HEK293T (cell line): ENCODE results near the gene CDCA5.

ENCODE experiments used
- ARNT ChIP-seq: fragments of 450-650 bp; IDR thresholded peaks from 2 replicates; pipeline ENCODE4 v1.6.1; 2017; ENCODE audit warnings: mild to moderate bottlenecking
- BHLHE40 ChIP-seq: fragments of 450-650 bp; IDR thresholded peaks from 2 replicates; pipeline ENCODE4 v1.6.1; 2016; ENCODE audit warnings: mild to moderate bottlenecking, moderate library complexity, borderline replicate concordance
- CTBP1 ChIP-seq: fragments of 450-650 bp; IDR thresholded peaks from 2 replicates; pipeline ENCODE4 v1.6.1; 2016; ENCODE audit warnings: borderline replicate concordance
- ELF4 ChIP-seq: fragments of 450-650 bp; IDR thresholded peaks from 2 replicates; pipeline ENCODE4 v1.6.1; 2017; ENCODE audit warnings: antibody characterized with exemption
- FOXA1 ChIP-seq: fragments of 450-650 bp; IDR thresholded peaks from 2 replicates; pipeline ENCODE4 v1.6.1; 2016; ENCODE audit warnings: mild to moderate bottlenecking
- FOXK2 ChIP-seq: fragments of 450-650 bp; IDR thresholded peaks from 2 replicates; pipeline ENCODE4 v1.6.1; 2016; ENCODE audit warnings: mild to moderate bottlenecking
- HDGF ChIP-seq: fragments of 450-650 bp; IDR thresholded peaks from 2 replicates; pipeline ENCODE4 v1.6.1; 2017; ENCODE audit warnings: antibody characterized with exemption, borderline replicate concordance
- L3MBTL2 ChIP-seq: fragments of 450-650 bp; conservative IDR thresholded peaks from 2 replicates; pipeline ENCODE4 v1.6.1; 2016; ENCODE audit warnings: mild to moderate bottlenecking
- LEF1 ChIP-seq: fragments of 450-650 bp; IDR thresholded peaks from 2 replicates; pipeline ENCODE4 v1.6.1; 2017; ENCODE audit warnings: mild to moderate bottlenecking, borderline replicate concordance
- PKNOX1 ChIP-seq: fragments of 450-650 bp; IDR thresholded peaks from 2 replicates; pipeline ENCODE4 v1.6.1; 2016
- SP1 ChIP-seq: fragments of 450-650 bp; IDR thresholded peaks from 2 replicates; pipeline ENCODE4 v1.6.1; 2017
- SUZ12 ChIP-seq: fragments of 450-650 bp; IDR thresholded peaks from 2 replicates; pipeline ENCODE4 v1.6.1; 2016; ENCODE audit warnings: mild to moderate bottlenecking
- TARDBP ChIP-seq: fragments of 450-650 bp; IDR thresholded peaks from 2 replicates; pipeline ENCODE4 v1.6.1; 2016
- ZNF384 ChIP-seq: fragments of 450-650 bp; IDR thresholded peaks from 2 replicates; pipeline ENCODE4 v1.6.1; 2016

DNA sequence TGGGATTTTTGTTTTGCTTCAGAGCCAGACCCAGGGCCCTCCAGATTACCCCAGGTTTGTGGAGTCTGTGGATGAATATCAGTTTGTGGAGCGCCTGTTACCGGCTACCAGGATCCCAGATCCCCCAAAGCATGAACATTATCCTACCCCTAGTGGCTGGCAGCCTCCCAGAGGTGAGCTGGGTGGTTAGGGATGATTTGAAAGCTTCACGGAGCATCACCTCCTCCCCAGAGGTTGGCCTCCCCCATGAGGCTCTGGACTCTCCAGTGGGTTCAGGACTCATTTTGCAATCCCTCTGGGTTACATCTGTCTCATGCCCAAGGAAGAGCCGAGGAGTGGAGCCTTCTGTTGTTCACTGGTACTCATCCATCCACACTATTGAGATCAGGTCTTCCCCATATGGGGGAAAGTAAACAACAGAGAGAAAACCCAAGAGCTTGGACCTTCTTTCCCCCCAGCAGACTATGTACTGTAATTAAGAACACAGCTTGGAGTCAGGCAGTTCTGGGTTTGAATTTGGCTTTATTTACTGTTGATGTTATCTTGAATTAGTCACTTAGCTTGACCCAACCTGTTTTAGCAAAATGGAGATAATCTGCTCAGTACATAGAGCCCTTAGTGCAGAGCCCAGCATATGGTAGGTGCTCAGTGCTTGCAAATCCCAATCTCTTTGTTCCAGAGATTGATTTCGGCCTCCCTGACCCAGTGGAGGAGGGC, 40.8 kb upstream of the CDCA5 start:
- TF ChIP-seq HDGF = no peak
- no peak for TF ChIP-seq ELF4
- no peak for TF ChIP-seq BHLHE40
- no peak for TF ChIP-seq L3MBTL2
- no peak for TF ChIP-seq ZNF384
- no peak for TF ChIP-seq LEF1
- TF ChIP-seq SP1 = no peak
- no peak for TF ChIP-seq ARNT
- no peak for TF ChIP-seq TARDBP
- no peak for TF ChIP-seq CTBP1
- no peak for TF ChIP-seq PKNOX1
- TF ChIP-seq SUZ12 = no peak
- no peak for TF ChIP-seq FOXK2
- no peak for TF ChIP-seq FOXA1
